H9 (cell line): ENCODE measurements around the gene ZBTB9. TPM values are rescaled to one million over a fixed set of nuclear protein-coding genes. Genes with fewer than 3 reads are reported as not detected.

Source experiments
- DNase-seq: peaks from one replicate; pipeline ENCODE4 v3.0.0-alpha.2; 2017
- H2AFZ ChIP-seq: one replicate; pipeline ENCODE4 v1.6.1; 2013; ENCODE audit warnings: mild to moderate bottlenecking, low read length, control low read depth, moderate library complexity
- H2AK5ac ChIP-seq: 2 replicates; pipeline ENCODE4 v1.6.1; 2013; ENCODE audit warnings: low read length, control low read depth, mixed read lengths; ENCODE audit not compliant: insufficient read length
- H2BK120ac ChIP-seq: one replicate; pipeline ENCODE4 v1.6.1; 2013; ENCODE audit warnings: low read depth, mild to moderate bottlenecking, low read length, control low read depth, inconsistent platforms; ENCODE audit not compliant: poor library complexity, severe bottlenecking
- H2BK12ac ChIP-seq: 2 replicates; pipeline ENCODE4 v1.6.1; 2013; ENCODE audit warnings: low read length, control low read depth, mixed read lengths, low read depth; ENCODE audit not compliant: insufficient read length
- H2BK15ac ChIP-seq: 2 replicates; pipeline ENCODE4 v1.6.1; 2013; ENCODE audit warnings: low read depth, low read length, control low read depth
- H2BK20ac ChIP-seq: one replicate; pipeline ENCODE4 v1.6.1; 2013; ENCODE audit warnings: low read depth, mild to moderate bottlenecking, low read length, control low read depth, inconsistent platforms; ENCODE audit not compliant: poor library complexity, severe bottlenecking
- H2BK5ac ChIP-seq: 2 replicates; pipeline ENCODE4 v1.6.1; 2013; ENCODE audit warnings: low read length, control low read depth, mixed read lengths; ENCODE audit not compliant: insufficient read length
- H3K14ac ChIP-seq: 2 replicates; pipeline ENCODE4 v1.6.1; 2013; ENCODE audit warnings: low read length, control low read depth; ENCODE audit not compliant: insufficient read depth
- H3K18ac ChIP-seq: 2 replicates; pipeline ENCODE4 v1.6.1; 2013; ENCODE audit warnings: low read depth, mild to moderate bottlenecking, mixed read lengths, low read length, control low read depth; ENCODE audit not compliant: insufficient read length
- H3K23ac ChIP-seq: 2 replicates; pipeline ENCODE4 v1.6.1; 2013; ENCODE audit warnings: low read length, control low read depth, mixed read lengths, low read depth; ENCODE audit not compliant: insufficient read length
- H3K23me2 ChIP-seq: 2 replicates; pipeline ENCODE4 v1.6.1; 2013; ENCODE audit warnings: low read depth, mild to moderate bottlenecking, mixed read lengths, low read length, control low read depth; ENCODE audit not compliant: insufficient read length, poor library complexity, severe bottlenecking
- H3K27ac ChIP-seq: 2 replicates; pipeline ENCODE4 v1.5.1; 2013; ENCODE audit warnings: low read length, control low read depth, mixed read lengths, low read depth; ENCODE audit not compliant: insufficient read length
- H3K27me3 ChIP-seq: 2 replicates; pipeline ENCODE4 v1.6.1; 2013; ENCODE audit warnings: low read length, control low read depth, inconsistent platforms; ENCODE audit not compliant: insufficient read depth
- H3K4ac ChIP-seq: 2 replicates; pipeline ENCODE4 v1.6.1; 2013; ENCODE audit warnings: low read depth, mild to moderate bottlenecking, control low read depth, inconsistent platforms, low read length, moderate library complexity
- H3K4me1 ChIP-seq: 2 replicates; pipeline ENCODE4 v1.6.1; 2013; ENCODE audit warnings: low read length, control low read depth, inconsistent platforms; ENCODE audit not compliant: insufficient read depth
- H3K4me2 ChIP-seq: 2 replicates; pipeline ENCODE4 v1.6.1; 2013; ENCODE audit warnings: low read length, control low read depth, mixed read lengths; ENCODE audit not compliant: insufficient read length, insufficient read depth
- H3K56ac ChIP-seq: 2 replicates; pipeline ENCODE4 v1.6.1; 2013; ENCODE audit warnings: low read depth, mild to moderate bottlenecking, mixed read lengths, low read length, control low read depth; ENCODE audit not compliant: insufficient read length
- H3K79me1 ChIP-seq: 2 replicates; pipeline ENCODE4 v1.6.1; 2013; ENCODE audit warnings: low read depth, mild to moderate bottlenecking, moderate library complexity, low read length, control low read depth, inconsistent platforms; ENCODE audit not compliant: insufficient read depth, poor library complexity, severe bottlenecking
- H3K79me2 ChIP-seq: 2 replicates; pipeline ENCODE4 v1.6.1; 2013; ENCODE audit warnings: low read length, control low read depth, inconsistent platforms; ENCODE audit not compliant: insufficient read depth
- H3K9ac ChIP-seq: 2 replicates; pipeline ENCODE4 v1.6.1; 2013; ENCODE audit warnings: low read length, control low read depth, mixed read lengths; ENCODE audit not compliant: insufficient read length; ENCODE audit errors: extremely low read depth
- H3K9me3 ChIP-seq: one replicate; pipeline ENCODE4 v1.6.1; 2013; ENCODE audit warnings: low read depth, low read length, inconsistent platforms; ENCODE audit not compliant: control insufficient read depth
- H3T11ph ChIP-seq: one replicate; pipeline ENCODE4 v1.6.1; 2013; ENCODE audit warnings: mild to moderate bottlenecking, low read length, control low read depth, inconsistent platforms
- H4K20me1 ChIP-seq: one replicate; pipeline ENCODE4 v1.6.1; 2013; ENCODE audit not compliant: control insufficient read depth, insufficient read length, insufficient read depth
- H4K5ac ChIP-seq: 2 replicates; pipeline ENCODE4 v1.6.1; 2013; ENCODE audit warnings: low read depth, mild to moderate bottlenecking, mixed read lengths, low read length, control low read depth; ENCODE audit not compliant: insufficient read length
- H4K8ac ChIP-seq: replicated peaks from 2 replicates; pipeline ENCODE4 v1.6.1; 2013; ENCODE audit warnings: low read length, control low read depth, mixed read lengths, low read depth; ENCODE audit not compliant: insufficient read length
- H4K91ac ChIP-seq: 2 replicates; pipeline ENCODE4 v1.6.1; 2013; ENCODE audit warnings: low read depth, mild to moderate bottlenecking, moderate library complexity, mixed read lengths, low read length, control low read depth; ENCODE audit not compliant: insufficient read length
- H3K27ac Mint-ChIP-seq, 3 experiments: 2 replicates in 2 of 3; 3 replicates in 1 of 3; pipeline ENCODE4 v1.8.0; 2020 to 2021; ENCODE audit warnings: mixed read lengths in 3 of 3, mild to moderate bottlenecking in 1 of 3, moderate library complexity in 1 of 3
- H3K27me3 Mint-ChIP-seq: 2 replicates; pipeline ENCODE4 v1.8.0; 2021; ENCODE audit warnings: low read depth, mild to moderate bottlenecking, moderate library complexity, mixed read lengths
- H3K36me3 Mint-ChIP-seq, 3 experiments: 2 replicates in 2 of 3; 3 replicates in 1 of 3; pipeline ENCODE4 v1.8.0; 2020 to 2021; ENCODE audit warnings: low read depth in 3 of 3, mixed read lengths in 3 of 3; ENCODE audit not compliant: insufficient read depth in 1 of 3
- H3K4me1 Mint-ChIP-seq, 2 experiments: 2 replicates each; pipeline ENCODE4 v1.8.0; 2020; ENCODE audit warnings: mixed read lengths in 2 of 2
- H3K4me3 Mint-ChIP-seq, 2 experiments: 2 replicates in 1 of 2; 3 replicates in 1 of 2; pipeline ENCODE4 v1.8.0; 2020 to 2021; ENCODE audit warnings: mild to moderate bottlenecking in 2 of 2, mixed read lengths in 2 of 2, moderate library complexity in 1 of 2
- H3K9me3 Mint-ChIP-seq, 2 experiments: 2 replicates in 1 of 2; 3 replicates in 1 of 2; pipeline ENCODE4 v1.8.0; 2020; ENCODE audit warnings: mild to moderate bottlenecking in 2 of 2, mixed read lengths in 2 of 2, moderate library complexity in 1 of 2
- CTCF ChIP-seq: fragments of 200-600 bp; sonication (generic); conservative IDR thresholded peaks from 3 replicates; pipeline ENCODE4 v1.8.0; 2021; ENCODE audit warnings: antibody characterized with exemption, mild to moderate bottlenecking
- WGBS: extraction: QIAGEN DNeasy Blood & Tissue Kit; methylation state at CpG from one replicate; pipeline ENCODE4 v1.1.7; 2013; ENCODE audit warnings: missing lambda C conversion rate, low lambda C conversion rate, mixed read lengths; ENCODE audit not compliant: insufficient read length; ENCODE audit errors: extremely low coverage; 5-methylcytosine and 5-hydroxymethylcytosine counted together
- total RNA-seq: library from RNA; stranded (reverse); gene quantifications from 2 replicates; pipeline ENCODE4 v1.2.1, GENCODE V29; 2021

The ZBTB9 gene
- total RNA-seq, 1 experiment from 2014 or later, result 53.1 TPM

- Histone ChIP-seq H3K4ac (no peak overlapping the region), H3K56ac (no peak overlapping the region), H4K8ac (no peak overlapping the region), H3K27me3 (no peaks in the 10 kb centered on the region), H2BK5ac (no peak overlapping the region), H3K23me2 (peaks cover 10% of the 10 kb centered on the region), H3K79me2 (no peaks in the 10 kb centered on the region), H4K20me1 (no peaks in the 10 kb centered on the region), H3K18ac (peak overlapping the region; percentile 66), H3T11ph (no peak overlapping the region), H3K14ac (0 out of 2 replicates have a peak overlapping the region, but pooled peaks have one; percentile 45), H3K23ac (no peak overlapping the region), H2BK15ac (no peak overlapping the region), H3K79me1 (no peaks in the 10 kb centered on the region), H3K4me1 (no peaks in the 10 kb centered on the region), H3K4me2 (peak overlapping the region; percentile 63), H2AK5ac (no peak overlapping the region), H2AFZ (no peak overlapping the region), H3K9me3 (no peaks in the 10 kb centered on the region), H3K27ac (peak overlapping the region; percentile 43), H2BK120ac (no peak overlapping the region), H2BK12ac (no peak overlapping the region), H3K9ac (no peak overlapping the region), H4K5ac (no peak overlapping the region), H4K91ac (no peak overlapping the region), H2BK20ac (no peak overlapping the region)
- peaks cover 19 to 30% of the 10 kb centered on the region in 2 experiments for H3K4me1 Mint-ChIP-seq
- H3K9me3 Mint-ChIP-seq, result no peaks in the 10 kb centered on the region
- peak overlapping the region; percentile 95 to 99 (median 96) for H3K27ac Mint-ChIP-seq
- peak; percentile 99 for DNase-seq
- WGBS, result no CpG with 5 or more reads among the region's 65 CpGs
- peak overlapping the region; percentile 76 to 83 for H3K4me3 Mint-ChIP-seq
- H3K36me3 Mint-ChIP-seq, result peaks cover 34 to 67% (median 64%) of the 10 kb centered on the region in 3 experiments
- no peak for TF ChIP-seq CTCF
- H3K27me3 Mint-ChIP-seq, result no peaks in the 10 kb centered on the region; the same call in none of the 2 replicates
These were observed 44.2 kb upstream of the ZBTB9 start for GRCh38 chr6:33410050-33410710.
